Uterus (tissue), 2 donors: ENCODE data around the gene UBE3C.

Source experiments
- POLR2A ChIP-seq, 2 donors: fragments of 450-650 bp; IDR thresholded peaks; one replicate each; pipeline ENCODE4 v1.6.1; 2016; ENCODE audit warnings: antibody characterized with exemption in 2 of 2, mild to moderate bottlenecking in 1 of 2, moderate library complexity in 1 of 2
- TF ChIP-seq, protein P1 (sequence below), 4 experiments: fragments of 200-600 bp in 2 of 4; fragments of 450-650 bp in 2 of 4; sonication (generic) in 2 of 4; IDR thresholded peaks; one replicate each; pipeline ENCODE4 v1.5.1; 2016 to 2019; ENCODE audit warnings: antibody characterized with exemption in 4 of 4, mild to moderate bottlenecking in 2 of 4, moderate library complexity in 1 of 4

DNA sequence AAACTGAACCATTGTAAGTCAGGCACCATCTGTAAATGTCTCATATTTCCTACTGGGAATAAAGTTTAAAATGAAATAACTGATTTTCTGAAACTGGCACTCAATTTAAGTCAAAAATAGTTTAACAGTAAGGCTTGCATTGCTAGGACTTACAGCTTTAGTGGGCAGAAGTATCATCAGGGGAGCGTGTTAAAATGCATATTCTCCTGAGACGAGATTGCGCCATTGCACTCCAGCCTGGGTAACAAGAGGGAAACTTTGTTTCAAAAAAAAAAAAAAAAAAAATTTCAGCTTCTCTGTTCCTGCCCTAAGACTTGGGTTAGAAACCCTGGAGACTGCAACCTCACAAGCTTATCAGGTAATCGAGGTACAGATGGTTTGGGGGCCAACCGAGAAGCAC lies 65.4 kb downstream of the UBE3C start:
- TF ChIP-seq POLR2A (IDR thresholded peaks at IDR 0.05) = no peak
- TF ChIP-seq, protein P1, sequence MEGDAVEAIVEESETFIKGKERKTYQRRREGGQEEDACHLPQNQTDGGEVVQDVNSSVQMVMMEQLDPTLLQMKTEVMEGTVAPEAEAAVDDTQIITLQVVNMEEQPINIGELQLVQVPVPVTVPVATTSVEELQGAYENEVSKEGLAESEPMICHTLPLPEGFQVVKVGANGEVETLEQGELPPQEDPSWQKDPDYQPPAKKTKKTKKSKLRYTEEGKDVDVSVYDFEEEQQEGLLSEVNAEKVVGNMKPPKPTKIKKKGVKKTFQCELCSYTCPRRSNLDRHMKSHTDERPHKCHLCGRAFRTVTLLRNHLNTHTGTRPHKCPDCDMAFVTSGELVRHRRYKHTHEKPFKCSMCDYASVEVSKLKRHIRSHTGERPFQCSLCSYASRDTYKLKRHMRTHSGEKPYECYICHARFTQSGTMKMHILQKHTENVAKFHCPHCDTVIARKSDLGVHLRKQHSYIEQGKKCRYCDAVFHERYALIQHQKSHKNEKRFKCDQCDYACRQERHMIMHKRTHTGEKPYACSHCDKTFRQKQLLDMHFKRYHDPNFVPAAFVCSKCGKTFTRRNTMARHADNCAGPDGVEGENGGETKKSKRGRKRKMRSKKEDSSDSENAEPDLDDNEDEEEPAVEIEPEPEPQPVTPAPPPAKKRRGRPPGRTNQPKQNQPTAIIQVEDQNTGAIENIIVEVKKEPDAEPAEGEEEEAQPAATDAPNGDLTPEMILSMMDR (IDR thresholded peaks at IDR 0.05) = no peak
